GM06990 (cell line): Measurements from ENCODE around the gene ING3.

Source experiments
- DNase-seq: peaks from one replicate; pipeline ENCODE4 v3.0.0-alpha.2; 2011; ENCODE audit not compliant: insufficient read length; ENCODE audit errors: extremely low read depth
- H3K27me3 ChIP-seq: replicated peaks from 2 replicates; pipeline ENCODE4 v1.6.0; 2011; ENCODE audit warnings: low read length; ENCODE audit not compliant: control insufficient read depth, insufficient read depth
- H3K36me3 ChIP-seq: 2 replicates; pipeline ENCODE4 v1.5.1; 2011; ENCODE audit warnings: low read length; ENCODE audit not compliant: control insufficient read depth, insufficient read depth
- H3K4me3 ChIP-seq: replicated peaks from 2 replicates; pipeline ENCODE4 v1.5.1; 2011; ENCODE audit warnings: low read depth, mild to moderate bottlenecking, control low read depth, low read length
- TF ChIP-seq, protein P1 (sequence below): IDR thresholded peaks from 2 replicates; pipeline ENCODE4 v1.5.1; 2011; ENCODE audit warnings: low read length, control low read depth, mild to moderate bottlenecking, inconsistent platforms; ENCODE audit not compliant: insufficient read depth, poor library complexity, severe bottlenecking

The ING3 gene

GRCh38 chr7:120991161-120991560, 40.6 kb downstream of the ING3 start:
- H3K27me3 ChIP-seq = peaks cover 4% of the 10 kb centered on the region
- TF ChIP-seq, protein P1, sequence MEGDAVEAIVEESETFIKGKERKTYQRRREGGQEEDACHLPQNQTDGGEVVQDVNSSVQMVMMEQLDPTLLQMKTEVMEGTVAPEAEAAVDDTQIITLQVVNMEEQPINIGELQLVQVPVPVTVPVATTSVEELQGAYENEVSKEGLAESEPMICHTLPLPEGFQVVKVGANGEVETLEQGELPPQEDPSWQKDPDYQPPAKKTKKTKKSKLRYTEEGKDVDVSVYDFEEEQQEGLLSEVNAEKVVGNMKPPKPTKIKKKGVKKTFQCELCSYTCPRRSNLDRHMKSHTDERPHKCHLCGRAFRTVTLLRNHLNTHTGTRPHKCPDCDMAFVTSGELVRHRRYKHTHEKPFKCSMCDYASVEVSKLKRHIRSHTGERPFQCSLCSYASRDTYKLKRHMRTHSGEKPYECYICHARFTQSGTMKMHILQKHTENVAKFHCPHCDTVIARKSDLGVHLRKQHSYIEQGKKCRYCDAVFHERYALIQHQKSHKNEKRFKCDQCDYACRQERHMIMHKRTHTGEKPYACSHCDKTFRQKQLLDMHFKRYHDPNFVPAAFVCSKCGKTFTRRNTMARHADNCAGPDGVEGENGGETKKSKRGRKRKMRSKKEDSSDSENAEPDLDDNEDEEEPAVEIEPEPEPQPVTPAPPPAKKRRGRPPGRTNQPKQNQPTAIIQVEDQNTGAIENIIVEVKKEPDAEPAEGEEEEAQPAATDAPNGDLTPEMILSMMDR = no peak
- H3K36me3 ChIP-seq = no peaks in the 10 kb centered on the region
- no peak for DNase-seq
- H3K4me3 ChIP-seq = no peak overlapping the region

DNA sequence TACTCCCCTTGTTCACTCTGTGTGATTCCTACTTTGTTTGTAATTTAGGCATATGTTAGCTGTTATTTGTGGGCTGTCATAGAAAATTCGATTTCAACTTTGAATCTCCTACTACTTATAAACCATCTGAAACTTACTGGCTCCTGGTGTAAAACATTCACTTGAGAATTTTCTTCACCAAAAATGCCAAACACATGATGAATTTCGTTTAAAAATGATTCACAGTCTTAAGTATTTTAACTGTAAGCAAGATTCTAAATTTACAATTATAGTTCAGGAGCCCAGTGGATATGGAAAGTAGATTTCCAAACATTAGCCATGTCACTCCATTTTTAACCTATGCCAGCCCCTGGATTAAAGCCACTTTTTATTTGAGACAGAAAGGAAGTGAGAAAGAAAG, 41.0 kb downstream of the ING3 start:
- TF ChIP-seq, protein P1 = no peak
- Histone ChIP-seq H3K36me3 (no peaks in the 10 kb centered on the region), H3K4me3 (no peak overlapping the region), H3K27me3 (peaks cover 4% of the 10 kb centered on the region)
- no peak for DNase-seq

DNA sequence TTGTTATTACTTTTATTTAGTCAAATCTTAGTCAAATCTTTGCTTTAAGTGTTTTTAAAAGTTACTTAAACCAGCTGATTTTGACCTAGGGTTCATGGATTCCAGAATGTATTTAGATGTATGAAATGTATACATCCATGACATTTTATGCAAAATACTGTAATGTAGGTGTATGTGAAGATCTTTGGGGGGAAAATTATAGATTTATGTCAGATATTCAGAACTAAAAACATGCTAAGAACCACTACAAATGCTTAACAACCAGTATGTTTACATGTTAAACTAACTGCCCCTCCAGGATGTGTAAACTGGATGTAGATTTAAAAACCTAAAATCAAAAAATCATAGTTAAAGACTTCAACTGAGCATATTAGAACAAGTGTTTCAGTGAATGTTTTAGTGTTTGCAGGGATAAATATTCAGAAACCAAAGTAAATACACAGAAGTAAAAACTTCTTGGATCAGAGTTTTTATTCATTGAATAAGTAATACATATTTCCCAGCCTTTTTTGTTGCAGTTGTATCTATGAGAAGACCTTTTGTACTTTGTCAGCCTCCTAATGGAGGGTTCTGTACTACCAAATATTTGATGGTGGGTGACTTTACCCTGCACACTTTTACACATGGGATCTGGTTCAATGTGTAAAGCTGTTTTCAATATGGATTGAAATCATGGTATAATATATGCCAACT, 41.8 kb downstream of the ING3 start:
- H3K4me3 ChIP-seq = no peak overlapping the region
- no peak for DNase-seq
- TF ChIP-seq, protein P1 = no peak
- H3K36me3 ChIP-seq = no peaks in the 10 kb centered on the region
- H3K27me3 ChIP-seq = peaks cover 4% of the 10 kb centered on the region

GRCh38 chr7:120992965-120993494, 42.5 kb downstream of the ING3 start:
- TF ChIP-seq, protein P1 = no peak
- Histone ChIP-seq H3K36me3 (no peaks in the 10 kb centered on the region), H3K4me3 (no peak overlapping the region), H3K27me3 (peaks cover 4% of the 10 kb centered on the region)
- DNase-seq = no peak

DNA sequence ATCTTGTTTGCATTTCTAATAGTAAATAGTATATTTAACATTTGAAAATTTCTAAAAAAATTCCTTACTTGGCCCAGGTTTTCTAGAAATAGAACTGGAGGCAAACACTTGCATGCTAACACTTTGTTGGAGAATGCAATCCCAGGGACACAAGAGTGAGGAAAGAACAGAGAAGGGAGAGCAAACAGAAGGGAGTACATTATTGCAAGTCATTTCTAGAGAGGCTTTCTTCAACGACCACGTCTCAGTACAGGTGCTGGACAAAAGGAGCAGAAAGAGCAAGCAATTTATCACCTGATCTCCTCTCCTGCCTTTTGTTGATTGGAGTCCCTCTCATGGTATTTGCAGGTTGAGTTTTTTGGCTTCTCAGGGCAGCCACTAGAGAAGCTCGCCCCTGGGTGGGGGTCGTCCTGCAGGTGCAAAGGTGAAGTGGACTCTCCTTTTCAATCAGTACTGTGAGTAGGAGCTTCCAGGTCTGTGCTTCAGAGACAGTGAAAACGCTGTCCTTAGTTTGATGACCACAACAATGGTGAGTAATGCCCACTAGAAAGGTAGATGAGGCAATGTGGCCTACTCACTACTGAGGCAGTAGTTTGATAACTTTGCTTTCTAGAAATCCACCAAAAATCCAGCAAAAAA, 43.1 kb downstream of the ING3 start:
- peaks cover 4% of the 10 kb centered on the region for H3K27me3 ChIP-seq
- no peaks in the 10 kb centered on the region for H3K36me3 ChIP-seq
- H3K4me3 ChIP-seq = no peak overlapping the region
- TF ChIP-seq, protein P1 = no peak
- DNase-seq = no peak
